Measurements from ENCODE around the gene CRYBG2. TPM values are rescaled to one million over a fixed set of nuclear protein-coding genes. Genes with fewer than 3 reads are reported as not detected.

CRYBG2 gene
- total and polyA plus RNA-seq, 2 of the 13 experiments (the other 11 are each of a cell fraction or from before 2014, with no cell fraction given), result 1.3 to 2.9 TPM

GRCh38 chr1:26306290-26307229, 47.4 kb downstream of the CRYBG2 start, which contains the start of gene UBXN11 (continued):
- TF ChIP-seq JUN (CRISPR knock-in tag; IDR thresholded peaks at IDR 0.05) (no peak), ZNF142 (CRISPR knock-in tag; IDR thresholded peaks at IDR 0.05) (no peak), SIN3A (IDR thresholded peaks at IDR 0.05; ENCODE audit: borderline replicate concordance, low read depth, low read length) (peak; percentile 98), ZNF672 (CRISPR knock-in tag; IDR thresholded peaks at IDR 0.05) (no peak), MEIS2 (CRISPR knock-in tag; IDR thresholded peaks at IDR 0.05) (no peak), ZNF512 (CRISPR knock-in tag; IDR thresholded peaks at IDR 0.05) (no peak), ZNF678 (CRISPR knock-in tag; IDR thresholded peaks at IDR 0.05) (no peak), ZNF512B (CRISPR knock-in tag; IDR thresholded peaks at IDR 0.05; ENCODE audit: borderline replicate concordance) (no peak), ZNF782 (CRISPR knock-in tag; IDR thresholded peaks at IDR 0.05; ENCODE audit: borderline replicate concordance) (peak; percentile 70; the same call in 1 of the 2 replicates), MXI1 (IDR thresholded peaks at IDR 0.05; ENCODE audit: borderline replicate concordance, low read depth, low read length) (peak; percentile 94; the same call in 2 of the 3 replicates), HBP1 (CRISPR knock-in tag; IDR thresholded peaks at IDR 0.05; ENCODE audit: low read depth) (0 out of 2 replicates have a peak, but pooled peaks have one; percentile 48), TRIM24 (CRISPR knock-in tag; IDR thresholded peaks at IDR 0.05) (no peak), PREB (CRISPR knock-in tag; IDR thresholded peaks at IDR 0.05) (no peak), RFX1 (IDR thresholded peaks at IDR 0.05) (peak; percentile 89), ZNF432 (CRISPR knock-in tag; IDR thresholded peaks at IDR 0.05; ENCODE audit: borderline replicate concordance) (no peak)
